H54 (cell line): ENCODE measurements around the gene CD276.
A peak's percentile ranks its signal among the peaks of the same experiment; 100 is the strongest.

ENCODE experiments used
- DNase-seq: peaks from one replicate; pipeline ENCODE4 v3.0.0; 2011; ENCODE audit warnings: low spot score, mixed read lengths; ENCODE audit not compliant: insufficient read length
- FAIRE-seq: peaks from 3 replicates; lab custom pipeline; 2011; peaks lifted over from hg19 to GRCh38; lab: Jason Lieb, UNC
- POLR2A ChIP-seq: IDR thresholded peaks from 2 replicates; pipeline ENCODE4 v1.6.1; 2011; ENCODE audit warnings: low read depth, mild to moderate bottlenecking, low read length

Gene CD276

GRCh38 chr15:73751899-73752805 is 68.0 kb downstream of the CD276 start:
- no peak for FAIRE-seq
- no peak for DNase-seq
- TF ChIP-seq POLR2A, result no peak

GRCh38 chr15:73752806-73753193 is 68.6 kb downstream of the CD276 start:
- DNase-seq (no peak), FAIRE-seq (no peak)
- no peak for TF ChIP-seq POLR2A

DNA sequence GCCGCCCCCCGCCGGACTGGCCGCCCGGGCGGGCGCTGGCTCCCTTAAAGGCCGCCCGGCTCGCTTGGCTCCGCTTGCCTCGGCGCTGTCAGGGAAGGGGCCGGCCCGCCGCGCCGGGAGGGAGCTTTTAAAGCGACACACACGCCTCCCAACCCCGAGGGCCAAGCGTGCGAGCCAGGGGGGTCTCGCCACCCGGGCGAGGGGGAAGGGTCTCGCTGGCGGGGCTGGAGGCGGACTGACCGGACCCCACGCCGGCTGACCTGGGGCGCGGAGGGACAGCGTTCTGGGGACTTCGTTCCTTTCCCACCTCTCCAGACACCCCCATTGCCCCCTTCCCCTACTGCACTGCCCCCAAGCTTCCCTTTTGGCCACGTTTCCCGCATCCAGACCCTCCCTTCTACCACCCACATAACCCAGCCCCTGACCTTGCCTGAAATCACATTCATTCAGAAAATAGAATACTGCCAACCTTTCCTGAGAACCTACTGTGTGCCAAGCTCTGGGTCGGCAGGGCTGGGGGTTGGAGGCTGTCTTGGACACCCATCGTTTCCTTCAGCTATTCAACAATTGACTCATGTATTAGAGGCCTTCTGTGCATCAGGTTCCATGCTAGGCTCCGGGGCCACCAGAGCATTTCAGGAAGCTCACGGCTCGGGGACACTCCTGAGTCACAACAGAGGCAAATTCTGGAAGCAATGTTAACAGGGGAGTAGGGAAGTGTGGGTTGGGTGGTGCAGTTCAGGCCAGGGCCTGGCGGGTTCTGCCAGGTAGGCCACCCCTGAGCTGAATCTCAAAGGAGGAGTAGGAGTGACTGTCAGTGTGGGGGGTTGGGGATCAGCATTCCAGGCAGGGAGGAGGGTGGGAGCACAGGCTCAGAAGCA is 69.3 kb downstream of the CD276 start, which contains the start of gene INSYN1:
TSS of gene INSYN1 (minus strand) at position 102 of the 881 bp plus-strand sequence. CDS start 2,221 bp downstream, outside the sequence.
- no peak for TF ChIP-seq POLR2A
- FAIRE-seq (no peak), DNase-seq (peak; percentile 44)

GRCh38 chr15:73754461-73754860 is 70.3 kb downstream of the CD276 start:
- FAIRE-seq, result no peak

GRCh38 chr15:73755481-73755880 is 71.3 kb downstream of the CD276 start:
- no peak for TF ChIP-seq POLR2A
- DNase-seq (no peak), FAIRE-seq (no peak)

More at GRCh38 chr15:73754461-73754860, 70.3 kb downstream of the CD276 start:
- no peak for DNase-seq
- no peak for TF ChIP-seq POLR2A

DNA sequence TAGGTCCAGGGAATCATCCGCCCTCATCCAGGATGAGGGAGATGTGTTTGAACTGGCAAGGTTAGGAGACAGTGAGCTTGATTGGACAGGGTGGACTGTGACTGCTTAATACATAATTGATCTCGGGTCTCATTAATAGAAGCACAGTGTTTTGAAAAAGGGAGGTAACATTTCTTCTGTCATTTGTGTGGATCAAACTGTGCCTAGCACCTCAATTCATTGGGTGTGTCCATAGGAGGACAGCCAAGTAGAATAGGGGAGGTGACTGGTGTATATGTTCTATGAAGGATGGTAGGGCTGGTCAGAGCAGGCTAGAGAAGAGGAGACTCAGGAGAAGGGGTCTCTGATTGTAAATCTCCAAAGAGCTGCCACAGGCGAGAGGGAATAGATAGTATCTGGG is 71.8 kb downstream of the CD276 start:
- FAIRE-seq, result no peak
- TF ChIP-seq POLR2A, result no peak
- no peak for DNase-seq

- no peak for FAIRE-seq
- DNase-seq, result no peak
- TF ChIP-seq POLR2A, result no peak
These were observed 72.2 kb downstream of the CD276 start for GRCh38 chr15:73756390-73756789.

GRCh38 chr15:73756947-73757513 is 72.8 kb downstream of the CD276 start:
- FAIRE-seq (no peak), DNase-seq (no peak)
- no peak for TF ChIP-seq POLR2A

DNA sequence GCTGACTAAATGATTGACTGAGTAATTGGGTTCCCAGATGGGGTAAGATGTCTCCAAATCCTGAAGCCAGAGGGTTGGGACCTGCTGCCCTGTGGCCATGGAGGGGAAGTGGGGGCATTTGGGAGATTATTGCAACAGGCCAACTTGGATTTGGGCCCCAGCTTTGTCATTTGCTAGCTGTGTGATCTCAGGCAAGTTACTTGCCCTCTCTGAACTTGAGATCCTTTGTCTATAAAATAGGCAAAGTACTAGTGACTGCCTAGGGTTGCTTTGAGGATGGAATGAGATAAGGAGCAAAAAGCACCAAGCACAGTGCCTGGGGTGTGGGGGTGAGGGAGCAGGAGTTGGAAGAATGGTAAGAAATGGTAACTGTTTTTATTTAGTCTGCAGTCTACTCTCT is 73.4 kb downstream of the CD276 start:
- DNase-seq (no peak), FAIRE-seq (no peak)
- TF ChIP-seq POLR2A, result no peak

- FAIRE-seq, result no peak
These were observed 74.3 kb downstream of the CD276 start for GRCh38 chr15:73758461-73758860.

DNA sequence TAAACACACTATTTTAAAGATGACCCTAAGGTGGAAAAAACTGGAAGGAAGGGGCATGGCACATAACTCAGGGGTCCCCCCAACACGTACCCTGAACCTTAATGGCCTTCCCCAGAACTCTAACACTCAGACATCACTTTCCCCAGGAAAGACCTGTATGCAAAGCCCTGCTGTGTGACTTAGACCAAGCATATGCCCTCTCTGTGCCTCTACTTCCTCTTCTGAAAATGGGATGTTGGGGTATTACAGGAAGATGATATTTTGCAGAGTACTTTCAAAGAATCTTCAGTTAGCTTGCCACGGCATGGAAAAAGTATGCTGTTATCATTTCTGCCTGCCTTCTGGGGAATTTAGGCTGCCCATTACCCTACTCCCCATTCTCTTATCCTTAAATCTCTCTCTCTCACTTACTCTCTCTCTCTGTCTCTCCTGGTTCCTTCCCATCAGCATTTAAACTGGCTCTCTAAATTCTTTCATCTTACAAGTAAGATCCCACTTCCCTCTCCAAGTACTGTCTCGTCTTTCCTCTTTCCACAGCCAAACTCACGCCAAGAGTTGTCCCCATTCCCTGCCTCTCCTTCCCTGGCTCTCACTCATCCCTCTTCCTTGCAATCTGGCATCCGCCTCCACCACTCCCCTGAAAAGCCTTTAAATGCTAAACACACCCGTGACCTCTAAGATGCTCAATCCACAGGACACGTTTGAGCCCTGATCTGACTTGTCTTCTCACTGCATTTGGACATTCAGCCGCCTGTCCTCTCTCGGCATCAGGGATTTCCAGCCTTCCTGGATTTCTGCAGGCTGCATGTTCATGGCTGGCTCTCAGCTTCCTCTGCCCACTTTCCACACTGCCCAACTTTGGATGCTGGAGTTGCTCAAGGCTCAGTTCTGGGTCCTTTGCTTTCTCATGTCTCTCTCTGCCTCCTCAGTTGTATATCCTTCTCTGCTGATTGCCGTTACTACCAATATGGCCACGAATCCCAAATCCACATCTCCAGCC is 76.4 kb downstream of the CD276 start:
- no peak for FAIRE-seq
- DNase-seq, result no peak
- no peak for TF ChIP-seq POLR2A

More at GRCh38 chr15:73758461-73758860, 74.3 kb downstream of the CD276 start:
- no peak for DNase-seq
- TF ChIP-seq POLR2A, result no peak

- FAIRE-seq, result no peak
- TF ChIP-seq POLR2A, result no peak
- DNase-seq, result no peak
These were observed 79.7 kb downstream of the CD276 start for GRCh38 chr15:73763931-73764330.
